Limb (tissue), 2 donors: ENCODE measurements around the gene DNAAF8.
"Not testable (repeated sequence)": the region's sequence is repeated elsewhere in the genome, so short reads cannot be mapped to it uniquely, and the experiment has no call there.

ENCODE experiments used
- DNase-seq, 2 donors: peaks; one replicate each; pipeline ENCODE4 v3.0.0-alpha.2; 2016; ENCODE audit errors: extremely low spot score in 2 of 2

The DNAAF8 gene

DNA sequence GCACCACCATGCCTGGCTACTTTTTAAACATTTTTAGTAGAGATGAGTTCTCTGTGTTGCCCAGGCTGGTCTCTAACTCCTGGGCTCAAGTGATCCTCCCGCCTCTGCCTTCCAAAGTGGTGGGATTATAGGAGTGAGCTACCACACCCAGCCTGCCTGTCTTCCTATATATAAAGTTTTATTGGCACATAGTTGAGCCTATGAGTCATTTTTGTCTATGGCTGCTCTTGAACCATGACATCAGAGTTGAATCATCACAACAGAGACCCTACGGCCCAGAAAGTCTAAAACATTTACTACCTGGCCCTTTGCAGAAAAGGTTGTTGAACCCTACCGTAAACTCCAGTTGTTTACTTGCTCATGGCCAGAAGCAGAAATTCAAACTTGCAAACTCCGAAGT lies 45.9 kb downstream of the DNAAF8 start:
- no peak for DNase-seq

DNA sequence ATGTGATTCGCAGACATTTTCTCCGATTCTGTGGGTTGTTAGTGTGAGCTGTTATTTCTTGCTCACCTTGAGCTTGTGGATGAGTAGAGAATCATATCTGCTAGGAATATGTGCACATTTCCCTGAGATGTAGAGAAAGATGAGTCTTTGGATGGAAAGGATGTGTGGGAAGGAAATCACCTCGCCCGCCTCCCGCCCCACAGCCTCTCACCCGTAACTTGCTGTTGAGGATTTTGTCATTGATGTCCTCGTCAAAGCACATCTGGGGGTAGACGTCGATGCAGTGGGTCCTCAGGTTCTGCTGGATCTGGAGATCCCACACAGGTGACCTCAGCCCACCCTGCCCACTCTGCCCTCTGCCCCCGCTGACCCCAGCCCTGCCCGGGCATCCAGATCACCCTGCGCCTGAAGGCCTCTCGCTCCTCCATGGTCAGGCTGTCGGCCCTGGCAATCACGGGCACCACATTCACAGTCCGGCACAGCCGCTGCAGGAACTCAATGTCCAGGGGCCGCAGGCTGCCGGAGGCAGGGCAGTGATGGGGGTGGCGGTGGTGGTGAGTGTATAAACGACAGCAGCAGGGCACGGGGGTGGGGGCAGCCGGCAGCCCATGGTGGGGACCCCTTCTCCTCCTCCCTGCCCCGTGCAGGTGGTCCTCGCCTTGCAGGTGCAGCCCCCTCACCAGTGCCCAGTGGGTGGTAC lies 49.1 kb downstream of the DNAAF8 start:
- DNase-seq, result no peak

DNA sequence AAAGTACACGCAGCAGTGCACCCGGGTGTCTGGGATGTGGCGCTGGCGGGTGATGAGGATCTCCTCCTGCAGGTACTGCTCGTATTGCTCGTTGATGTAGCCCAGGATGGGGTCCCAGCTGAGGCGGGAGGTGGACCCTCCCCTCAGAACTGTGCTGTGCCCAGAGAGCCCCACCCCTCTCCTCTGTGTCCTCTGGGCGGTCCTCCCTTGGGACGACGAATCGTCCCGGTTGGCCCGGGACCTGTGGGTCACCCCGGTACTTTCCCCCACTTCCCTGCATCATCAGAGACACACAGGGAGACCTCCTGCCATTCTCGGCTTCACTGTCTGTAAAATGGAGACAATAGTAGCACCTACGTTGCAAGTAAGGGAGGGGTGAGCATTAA lies 49.6 kb downstream of the DNAAF8 start:
- DNase-seq, result no peak

DNA sequence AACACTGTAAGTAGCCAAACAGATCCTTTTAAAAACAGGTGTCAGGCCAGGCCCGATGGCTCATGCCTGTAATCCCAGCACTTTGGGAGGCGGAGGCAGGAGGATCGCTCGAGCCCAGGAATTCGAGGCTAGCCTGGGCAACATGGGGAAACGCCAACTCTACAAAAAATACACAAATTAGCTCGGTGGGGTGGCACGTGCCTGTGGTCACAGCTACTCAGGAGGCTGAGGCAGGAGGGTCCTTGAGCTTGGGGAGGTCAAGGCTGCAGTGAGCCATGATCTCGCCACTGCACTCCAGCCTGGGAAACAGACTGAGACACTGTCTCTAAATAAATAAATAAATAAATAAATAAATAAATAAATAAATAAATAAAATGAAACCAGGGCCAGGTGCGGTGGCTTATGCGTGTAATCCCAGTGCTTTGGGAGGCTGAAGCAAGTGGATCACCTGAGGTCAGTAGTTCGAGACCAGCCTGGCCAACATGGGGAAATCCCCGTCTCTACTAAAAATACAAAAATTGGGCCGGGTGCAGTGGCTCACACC lies 50.2 kb downstream of the DNAAF8 start:
- not testable (repeated sequence) for DNase-seq

DNA sequence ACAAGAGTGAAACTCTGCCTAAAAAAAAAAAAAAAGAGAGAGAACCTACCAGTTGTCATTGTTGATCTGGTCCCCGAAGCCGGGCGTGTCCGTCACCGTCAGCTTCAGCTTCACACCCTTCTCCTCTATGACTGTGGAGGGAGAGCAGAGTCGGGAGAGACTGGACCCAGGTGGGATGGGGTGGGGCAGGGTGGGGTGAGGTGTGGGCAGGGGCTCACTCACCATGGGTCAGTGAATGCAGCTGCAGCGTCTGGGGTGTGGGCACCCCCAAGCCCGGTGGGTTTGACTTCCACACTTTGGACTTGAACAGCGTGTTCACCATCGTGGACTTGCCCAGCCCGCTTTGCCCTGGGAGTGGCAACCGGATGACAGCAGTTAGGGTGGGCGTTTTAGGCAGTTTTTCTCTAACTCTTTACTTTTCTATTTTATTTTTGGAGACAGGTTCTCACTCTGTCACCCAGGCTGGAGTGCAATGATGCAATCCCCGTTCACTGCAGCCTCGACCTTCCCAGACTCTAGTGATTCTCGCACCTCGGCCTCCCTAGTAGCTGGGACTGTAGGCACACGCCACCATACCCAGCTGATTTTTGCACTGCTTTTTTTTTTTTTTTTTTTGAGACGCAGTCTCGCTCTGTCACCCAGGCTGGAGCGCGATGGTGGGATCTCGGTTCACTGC lies 51.6 kb downstream of the DNAAF8 start:
- no peak for DNase-seq

DNA sequence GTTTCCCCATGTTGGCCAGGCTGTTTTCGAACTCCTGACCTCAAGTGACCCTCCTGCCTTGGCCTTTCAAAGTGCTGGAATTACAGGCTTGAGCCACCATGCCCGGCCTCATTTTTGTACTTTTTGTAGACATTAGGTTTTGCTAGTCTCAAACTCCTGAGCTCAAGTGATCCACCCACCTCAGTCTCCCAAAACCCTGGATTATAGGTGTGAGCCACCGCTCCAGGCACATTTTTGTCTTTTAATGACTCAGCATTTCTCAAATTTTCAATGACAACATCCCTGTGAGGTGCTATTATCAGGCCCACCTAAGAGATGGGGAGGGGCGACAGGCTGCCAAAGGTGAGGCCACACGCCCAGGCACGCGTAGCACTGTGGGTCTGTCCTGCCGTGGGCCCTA lies 52.7 kb downstream of the DNAAF8 start:
- DNase-seq, result no peak

DNA sequence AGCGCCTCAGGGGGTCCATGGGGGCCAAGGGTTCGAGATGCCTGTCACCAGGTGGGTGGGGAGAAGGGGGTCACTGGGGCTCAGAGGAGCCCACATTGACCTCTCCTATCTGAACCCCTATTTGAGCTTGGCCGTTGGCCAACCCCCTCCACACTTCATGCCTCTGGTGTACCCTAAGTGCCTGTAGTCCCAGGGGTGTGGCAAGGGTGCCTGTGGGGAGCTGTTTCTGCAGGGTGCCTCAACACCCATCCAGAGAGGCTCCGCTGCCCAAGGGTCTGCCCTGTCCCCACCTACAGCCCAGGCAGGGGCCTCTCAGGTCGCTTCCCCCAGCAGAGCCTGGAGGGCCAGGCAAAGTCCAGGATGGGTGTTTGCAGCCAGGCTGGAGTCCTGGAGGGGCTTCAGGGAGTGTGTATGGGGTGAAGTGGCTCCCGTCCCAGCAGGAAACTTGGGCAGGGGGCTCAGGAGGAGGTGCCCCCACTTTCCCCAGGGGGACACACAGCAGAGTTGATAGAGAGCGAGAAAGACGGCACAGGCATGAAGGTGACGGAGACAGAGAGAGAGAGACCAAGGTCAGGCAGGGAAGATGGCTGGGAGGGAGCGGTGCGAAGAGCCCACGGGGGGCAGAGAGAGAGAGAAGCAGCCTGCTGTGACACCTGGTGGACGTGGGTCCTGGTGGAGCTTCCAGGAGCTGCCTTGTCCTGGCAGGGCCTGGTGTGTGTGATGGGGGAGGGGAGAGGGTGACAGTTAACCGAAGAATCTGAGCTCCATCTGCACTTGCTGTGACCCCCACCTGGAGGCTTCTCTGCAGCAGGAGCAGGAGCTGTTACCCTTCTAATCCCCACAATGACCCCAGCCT lies 53.5 kb downstream of the DNAAF8 start, which contains the start of gene SEPTIN12:
Gene SEPTIN12, minus strand, starts transcription at position 719 of the 856 bp plus-strand sequence. Its CDS starts 700 bp downstream, at position 19.
- no peak for DNase-seq

DNA sequence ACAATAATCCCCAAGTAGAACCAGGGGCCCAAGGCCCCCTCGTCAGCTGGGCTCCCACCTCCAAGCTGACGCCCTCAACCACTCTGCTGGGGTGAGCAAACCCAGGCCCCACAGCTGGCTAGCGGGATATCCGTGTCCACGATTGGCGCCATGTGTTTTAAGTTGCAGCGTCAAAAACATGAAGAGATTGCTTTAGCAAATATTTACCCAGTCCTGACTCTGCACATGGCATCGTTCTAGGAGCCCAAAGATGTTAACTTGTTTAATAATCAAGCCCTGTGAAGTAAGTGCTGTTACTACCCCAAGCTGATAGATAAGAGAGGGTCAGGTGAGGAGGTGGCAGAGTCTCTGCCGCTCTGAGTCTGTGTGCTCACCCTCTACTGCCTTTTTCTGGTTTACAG lies 54.2 kb downstream of the DNAAF8 start:
- DNase-seq, result no peak

DNA sequence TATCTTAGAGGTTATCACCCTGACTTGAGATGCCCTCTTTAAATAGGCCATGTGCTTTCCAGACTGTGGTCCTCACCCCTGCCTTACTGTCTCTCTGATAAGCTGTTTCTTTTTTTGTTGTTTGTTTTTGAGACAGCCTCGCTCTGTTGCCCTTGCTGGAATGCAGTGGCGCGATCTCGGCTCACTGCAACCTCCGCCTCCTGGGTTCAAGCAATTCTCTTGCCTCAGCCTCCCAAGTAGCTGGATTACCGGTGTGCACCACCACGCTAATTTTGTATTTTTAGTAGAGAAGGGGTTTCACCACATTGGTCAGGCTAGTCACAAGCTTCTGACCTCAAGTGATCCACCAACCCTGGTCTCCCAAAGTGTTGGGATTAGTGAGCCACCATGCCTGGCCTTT lies 54.6 kb downstream of the DNAAF8 start:
- no peak for DNase-seq

DNA sequence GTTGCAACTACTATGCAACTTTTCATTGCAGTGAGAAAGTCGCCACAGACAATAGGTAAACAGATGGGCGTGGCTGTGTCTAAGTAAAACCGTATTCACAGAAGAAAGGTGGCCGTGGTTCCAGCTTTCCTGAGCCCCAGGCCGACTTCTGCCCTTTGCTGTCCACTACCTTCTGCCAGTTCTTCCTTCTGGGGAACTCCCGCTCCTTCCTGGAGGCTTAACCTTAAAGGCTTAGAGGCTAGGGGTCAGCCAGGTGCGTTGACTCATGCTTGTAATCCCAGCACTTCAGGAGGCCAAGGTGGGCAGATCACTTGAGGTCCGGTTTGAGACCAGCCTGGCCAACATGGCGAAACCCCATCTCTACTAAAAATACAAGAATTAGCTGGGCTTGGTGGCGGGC lies 55.9 kb downstream of the DNAAF8 start:
- no peak for DNase-seq

DNA sequence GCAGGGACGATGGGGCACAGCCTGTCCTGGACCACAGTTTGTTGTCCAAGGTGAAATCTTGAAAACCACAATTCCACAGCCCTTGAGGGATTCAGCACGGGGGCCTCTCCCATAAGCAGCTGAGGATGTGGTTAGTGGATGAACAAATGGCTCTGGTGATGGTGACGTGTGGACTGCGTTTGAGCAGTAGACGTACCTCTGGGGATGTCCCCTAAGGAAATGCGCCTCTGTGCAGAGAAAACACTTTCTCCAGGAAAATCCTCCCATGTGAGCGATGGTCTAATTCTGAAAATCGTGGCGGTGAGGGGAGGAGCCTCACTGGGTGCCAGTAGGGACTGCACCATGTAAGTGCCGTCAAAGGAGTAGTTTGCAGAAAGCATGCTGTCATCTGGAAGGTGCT lies 56.5 kb downstream of the DNAAF8 start:
- no peak for DNase-seq

DNA sequence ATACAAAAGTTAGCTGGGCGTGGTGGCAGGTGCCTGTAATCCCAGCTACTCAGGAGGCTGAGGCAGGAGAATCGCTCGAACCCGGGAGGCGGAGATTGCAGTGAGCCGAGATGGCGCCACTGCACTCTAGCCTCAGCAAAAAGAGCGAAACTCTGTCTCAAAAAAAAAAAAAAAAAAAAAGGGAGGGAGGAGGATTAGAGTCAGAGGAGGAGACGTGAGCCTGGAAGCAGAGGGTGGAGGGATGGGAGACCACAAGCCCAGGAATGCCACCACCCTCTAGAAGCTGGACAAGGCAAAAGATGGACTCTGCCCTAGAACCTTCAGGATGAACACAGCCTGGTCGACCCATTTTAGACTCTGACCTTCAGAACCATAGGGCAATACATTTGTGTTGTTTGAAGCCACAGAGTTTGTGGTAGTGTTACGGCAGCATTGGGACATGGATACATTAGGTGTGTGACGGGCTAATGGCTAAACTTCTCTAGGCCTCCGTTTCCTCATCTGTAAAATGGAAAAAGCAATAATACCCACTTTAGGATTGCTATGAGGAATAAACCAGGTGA lies 58.7 kb downstream of the DNAAF8 start:
- DNase-seq, result no peak

DNA sequence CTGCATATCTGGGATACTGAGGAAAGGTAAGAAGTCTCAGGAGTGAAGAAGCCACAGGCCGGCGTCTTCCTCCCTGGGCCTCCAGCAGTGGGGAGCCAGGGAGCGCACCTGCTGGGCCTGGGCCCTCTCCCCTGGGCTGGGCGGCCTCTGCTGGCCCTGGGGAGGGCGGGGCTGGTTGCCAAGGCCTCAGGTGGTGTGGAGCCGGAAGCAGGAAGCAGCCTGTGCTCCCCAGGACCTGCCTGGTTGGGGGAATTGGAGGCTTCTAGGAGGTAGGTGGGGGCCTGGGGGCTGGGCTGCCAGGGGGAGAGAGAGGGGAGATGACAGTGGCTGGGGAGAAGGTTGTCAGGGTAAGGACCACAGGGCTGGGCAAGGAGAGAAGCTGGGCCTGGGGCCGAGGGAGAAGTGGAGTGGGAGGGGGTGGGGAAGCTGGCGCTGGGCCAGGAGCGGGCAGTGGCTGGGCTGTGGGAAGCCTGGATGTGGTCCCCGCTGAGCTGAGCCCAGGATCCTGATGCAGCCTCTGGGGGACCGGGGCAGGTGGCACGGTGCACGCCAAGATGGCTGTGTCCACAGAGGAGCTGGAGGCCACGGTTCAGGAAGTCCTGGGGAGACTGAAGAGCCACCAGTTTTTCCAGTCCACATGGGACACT lies 61.0 kb downstream of the DNAAF8 start, which contains the start of gene SMIM22:
Gene SMIM22, plus strand, starts transcription at position 189 of the 647 bp plus-strand sequence. Its CDS starts 366 bp downstream, at position 555.
- no peak for DNase-seq

DNA sequence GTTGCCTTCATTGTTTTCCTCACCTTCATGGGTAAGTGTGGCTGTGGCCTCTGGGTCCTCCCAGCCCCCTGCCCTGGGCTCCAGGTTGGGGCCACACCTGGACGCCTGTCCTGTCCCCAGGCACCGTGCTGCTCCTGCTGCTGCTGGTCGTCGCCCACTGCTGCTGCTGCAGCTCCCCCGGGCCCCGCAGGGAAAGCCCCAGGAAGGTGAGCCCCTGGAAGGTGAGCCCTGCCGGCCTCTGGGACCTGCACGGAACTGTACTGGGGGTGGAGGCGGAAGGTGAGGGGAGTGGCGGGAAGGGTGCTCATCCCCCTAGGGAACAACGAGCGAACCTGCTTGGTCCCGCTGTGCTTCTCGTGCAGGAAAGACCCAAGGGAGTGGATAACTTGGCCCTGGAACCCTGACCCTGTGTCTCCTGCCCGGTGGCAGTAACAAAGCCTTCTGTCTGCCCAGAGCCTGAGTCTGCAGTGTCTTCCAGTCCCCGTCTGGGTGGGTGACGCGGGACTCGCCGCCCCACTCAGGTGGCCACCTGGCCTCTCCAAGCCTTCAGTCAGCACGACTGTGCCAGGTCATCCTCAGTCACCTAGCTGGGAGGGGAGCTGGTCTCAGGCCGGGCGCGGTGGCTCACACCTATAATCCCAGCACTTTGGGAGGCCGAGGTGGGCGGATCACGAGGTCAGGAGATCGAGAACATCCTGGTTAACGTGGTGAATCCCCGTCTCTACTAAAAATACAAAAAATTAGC lies 61.7 kb downstream of the DNAAF8 start:
- no peak for DNase-seq

DNA sequence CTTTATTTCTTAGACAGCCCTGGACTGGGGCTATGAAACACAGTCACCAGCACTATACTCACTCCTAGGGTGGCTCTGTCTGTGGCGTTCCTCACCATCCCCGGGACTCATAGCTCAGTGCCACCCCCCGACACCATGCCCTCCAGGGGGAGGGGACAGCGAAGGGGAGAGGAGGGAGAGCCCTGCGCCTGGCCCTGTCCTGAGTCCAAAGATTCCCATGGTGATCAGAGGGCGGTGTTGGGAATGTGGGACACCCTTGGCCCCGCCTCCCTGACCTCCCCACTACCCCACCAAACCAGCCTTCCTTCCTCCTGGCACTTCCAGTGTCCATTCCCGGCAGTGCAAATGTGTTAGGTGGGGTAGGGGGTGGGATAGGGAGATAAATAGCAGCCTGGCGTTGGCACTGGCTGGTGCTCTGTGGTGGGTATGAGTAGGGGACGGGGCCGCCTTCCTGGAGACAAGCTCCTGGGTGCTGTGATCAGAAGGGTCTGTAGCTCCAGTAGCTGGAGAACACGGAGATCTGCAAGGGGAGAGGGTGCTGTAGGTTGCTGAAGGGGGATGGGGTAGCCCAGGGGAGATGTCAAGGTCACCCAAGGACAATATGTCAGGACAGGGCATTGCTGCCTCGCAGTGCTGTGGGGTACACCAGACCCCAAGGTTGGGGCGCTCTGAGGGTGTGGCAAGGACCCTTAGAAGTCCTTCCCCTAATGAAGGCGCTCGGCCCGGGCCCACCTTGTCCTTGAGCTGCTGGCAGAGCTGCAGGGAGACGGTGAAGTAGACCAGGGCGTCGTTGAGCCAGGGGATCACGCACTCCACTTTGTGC lies 62.9 kb downstream of the DNAAF8 start:
- DNase-seq, result no peak

DNA sequence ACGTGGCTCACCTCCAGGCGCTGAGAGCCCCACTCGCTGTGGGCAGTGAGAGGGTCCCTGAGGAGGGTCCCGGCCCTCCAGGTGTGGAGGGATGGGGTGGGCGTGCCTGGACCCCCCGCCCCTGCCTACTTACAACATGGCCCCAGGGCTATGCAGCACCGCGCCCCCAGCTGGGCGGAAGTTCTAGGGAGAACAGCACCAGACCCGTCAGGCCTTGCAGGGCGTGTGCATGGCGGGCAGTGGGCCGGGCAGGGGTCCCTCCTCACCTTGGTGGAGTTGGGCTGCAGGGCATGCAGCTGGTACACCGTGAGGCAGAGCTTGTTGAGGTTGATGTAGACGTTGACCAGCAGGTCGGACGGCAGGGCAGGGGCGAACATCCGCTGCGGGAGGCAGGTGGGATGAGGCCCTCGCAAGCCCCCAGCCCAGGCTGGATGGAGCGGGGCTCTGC lies 63.5 kb downstream of the DNAAF8 start:
- no peak for DNase-seq

DNA sequence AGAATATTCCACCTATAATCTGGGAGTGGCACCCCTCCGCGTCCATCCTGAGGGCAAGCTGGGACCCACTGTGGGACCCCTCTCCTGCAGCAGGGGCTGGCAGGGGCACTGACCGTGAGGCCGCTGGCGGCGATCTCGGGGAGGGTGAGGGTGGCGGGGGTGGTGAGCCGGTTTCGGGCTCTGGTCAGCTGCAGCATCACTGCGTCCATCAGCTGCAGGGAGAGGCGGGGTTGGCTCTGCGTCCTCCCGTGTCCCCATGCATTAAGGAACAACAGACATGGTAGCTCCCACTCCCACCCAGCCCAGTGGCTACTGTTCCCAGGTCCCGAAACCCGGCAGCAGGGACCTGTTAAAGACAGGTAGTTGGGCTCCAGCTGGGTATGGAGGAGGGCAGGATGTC lies 64.1 kb downstream of the DNAAF8 start:
- DNase-seq, result no peak
